Activated naive CD4-positive, alpha-beta T cell treated with anti-CD3 and anti-CD28 coated beads, Interleukin-2, amount 50 U/mL, for 72 hours (primary cell): ENCODE measurements around the gene RPTOR. TPM values are rescaled to one million over a fixed set of nuclear protein-coding genes. Genes with fewer than 3 reads are reported as not detected.

Source experiments
- ATAC-seq, 2 donors: fragments of 150-1000 bp; cut with Tn5 transposase; 2 replicates each; pipeline ENCODE4 v1.10.0; 2021; ENCODE audit warnings: mild to moderate bottlenecking in 2 of 2, moderate library complexity in 2 of 2
- DNase-seq, 2 donors: peaks; one replicate each; pipeline ENCODE4 v3.0.0; 2021 to 2022; ENCODE audit warnings: low spot score in 2 of 2
- H3K27ac Mint-ChIP-seq, 2 donors: one replicate each; pipeline ENCODE4 v1.8.0; 2022; ENCODE audit warnings: mild to moderate bottlenecking in 2 of 2, mixed read lengths in 2 of 2
- H3K36me3 Mint-ChIP-seq, 2 donors: one replicate each; pipeline ENCODE4 v1.8.0; 2022; ENCODE audit warnings: mixed read lengths in 2 of 2
- H3K9me3 Mint-ChIP-seq, 2 donors: one replicate each; pipeline ENCODE4 v1.8.0; 2022; ENCODE audit warnings: mixed read lengths in 2 of 2
- total RNA-seq, 2 donors: library from RNA; stranded (reverse); gene quantifications; one replicate each; pipeline ENCODE4 v1.2.3, GENCODE V29; 2022

Gene RPTOR
- total RNA-seq, 2 donors from 2014 or later, result 59.5 to 128 TPM

- ATAC-seq, result no peak
- no peak for DNase-seq
- Mint-ChIP-seq H3K9me3 (no peaks in the 10 kb centered on the region), H3K36me3 (peaks cover 21 to 46% of the 10 kb centered on the region in 2 donors), H3K27ac (no peak overlapping the region)
Measured at GRCh38 chr17:80671039-80671824, 126.6 kb downstream of the RPTOR start.

DNA sequence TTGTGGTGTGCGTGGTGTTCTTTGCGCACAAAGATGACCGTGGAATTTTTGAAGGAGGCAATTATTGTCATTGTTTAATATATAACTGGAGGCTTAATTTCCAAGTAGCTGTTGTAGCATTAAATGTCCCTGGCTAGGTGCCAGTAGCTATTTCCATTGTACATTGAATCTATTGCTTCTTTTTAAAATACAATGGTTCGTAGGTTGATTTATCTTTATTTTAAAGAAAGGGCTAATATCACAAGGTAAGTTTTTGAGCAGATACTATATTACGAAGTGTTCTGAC lies 127.1 kb downstream of the RPTOR start:
- no peak overlapping the region for H3K27ac Mint-ChIP-seq
- H3K36me3 Mint-ChIP-seq, result peaks cover 21 to 40% of the 10 kb centered on the region in 2 donors
- no peak for DNase-seq
- no peak for ATAC-seq
- no peaks in the 10 kb centered on the region for H3K9me3 Mint-ChIP-seq

GRCh38 chr17:80673152-80673920 lies 128.7 kb downstream of the RPTOR start:
- Mint-ChIP-seq H3K27ac (peak overlapping the region; percentile 63 to 76), H3K36me3 (peaks cover 25 to 38% of the 10 kb centered on the region in 2 donors), H3K9me3 (no peaks in the 10 kb centered on the region)
- ATAC-seq (peak; percentile 23 to 51), DNase-seq (no peak)

DNA sequence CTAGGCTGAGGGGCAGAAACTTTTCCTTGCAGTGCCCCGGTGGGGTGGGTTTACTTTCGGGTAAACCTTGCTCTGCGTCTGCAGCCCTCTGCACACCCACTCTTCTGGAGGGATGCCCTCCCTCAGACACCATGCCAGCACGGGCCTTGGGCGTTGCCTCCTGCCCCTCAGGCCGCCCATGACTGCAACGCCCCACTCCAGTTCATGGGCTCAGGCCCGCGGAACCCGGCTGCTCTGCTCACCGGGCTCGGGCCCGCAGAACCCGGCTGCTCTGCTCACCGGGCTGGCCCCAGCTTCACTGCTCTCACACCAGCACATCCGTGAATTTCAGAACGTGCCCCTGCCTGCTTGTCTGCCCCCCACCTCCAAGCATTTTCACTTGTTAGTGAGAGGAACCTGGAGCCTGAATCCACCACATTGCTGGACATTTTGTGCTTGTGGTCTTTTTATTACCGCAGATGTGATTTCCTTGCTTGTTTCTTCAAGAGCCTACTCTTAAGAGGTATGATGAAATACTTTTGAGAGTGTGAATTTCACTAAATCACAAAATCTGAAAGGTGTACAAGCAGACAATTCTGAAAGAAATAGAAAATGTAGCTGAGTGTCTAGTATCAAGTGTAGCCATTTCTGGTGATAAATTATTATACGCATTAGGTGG lies 130.9 kb downstream of the RPTOR start:
- H3K36me3 Mint-ChIP-seq, result peaks cover 21 to 28% of the 10 kb centered on the region in 2 donors
- peak overlapping the region; percentile 85 to 96 for H3K27ac Mint-ChIP-seq
- H3K9me3 Mint-ChIP-seq, result no peaks in the 10 kb centered on the region
- DNase-seq (no peak), ATAC-seq (no peak)

DNA sequence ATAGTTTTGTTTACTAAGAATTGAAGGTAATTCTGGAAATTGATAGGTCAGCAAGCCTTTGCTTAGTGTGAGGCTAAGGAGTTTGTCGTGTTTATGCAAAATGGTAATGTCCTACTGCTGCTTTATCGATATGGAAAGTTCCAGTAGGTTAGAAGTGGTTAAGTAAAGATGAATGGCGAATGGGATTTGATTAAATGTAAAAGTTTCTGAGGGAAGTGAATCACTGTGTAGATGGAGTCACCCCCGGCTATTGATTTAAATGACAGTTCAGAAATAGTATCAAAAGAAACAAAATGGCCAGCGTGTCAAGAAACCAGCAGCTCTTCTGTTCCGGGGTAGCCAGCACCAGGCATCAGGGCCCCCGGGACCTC lies 131.4 kb downstream of the RPTOR start:
- peak overlapping the region; percentile 85 to 96 for H3K27ac Mint-ChIP-seq
- no peaks in the 10 kb centered on the region for H3K9me3 Mint-ChIP-seq
- DNase-seq (no peak), ATAC-seq (peak in 1 of 2 donors; percentile 24)
- H3K36me3 Mint-ChIP-seq, result peaks cover 18 to 23% of the 10 kb centered on the region in 2 donors

DNA sequence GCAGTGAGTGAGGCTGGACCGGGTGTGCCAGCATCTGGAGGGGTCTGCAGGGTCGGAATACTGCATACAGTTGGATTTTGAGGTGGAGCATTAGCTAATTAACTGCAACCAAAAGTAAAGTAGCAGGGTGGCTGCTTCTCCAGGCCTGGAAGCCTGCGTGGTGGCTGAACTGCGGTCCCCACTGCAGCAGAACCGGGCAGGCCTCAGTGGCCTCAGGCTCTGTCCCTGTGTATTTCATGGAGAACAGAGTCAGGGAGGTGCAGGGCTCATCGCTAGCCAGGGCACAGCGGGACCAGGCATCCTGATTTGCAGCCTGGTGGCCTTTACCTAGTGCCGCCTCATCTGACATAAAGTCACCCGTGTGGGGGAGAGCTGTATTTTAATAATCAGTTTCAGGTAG lies 131.9 kb downstream of the RPTOR start:
- Mint-ChIP-seq H3K9me3 (no peaks in the 10 kb centered on the region), H3K36me3 (peaks cover 13 to 18% of the 10 kb centered on the region in 2 donors), H3K27ac (peak overlapping the region; percentile 85 to 96)
- ATAC-seq (no peak), DNase-seq (no peak)

DNA sequence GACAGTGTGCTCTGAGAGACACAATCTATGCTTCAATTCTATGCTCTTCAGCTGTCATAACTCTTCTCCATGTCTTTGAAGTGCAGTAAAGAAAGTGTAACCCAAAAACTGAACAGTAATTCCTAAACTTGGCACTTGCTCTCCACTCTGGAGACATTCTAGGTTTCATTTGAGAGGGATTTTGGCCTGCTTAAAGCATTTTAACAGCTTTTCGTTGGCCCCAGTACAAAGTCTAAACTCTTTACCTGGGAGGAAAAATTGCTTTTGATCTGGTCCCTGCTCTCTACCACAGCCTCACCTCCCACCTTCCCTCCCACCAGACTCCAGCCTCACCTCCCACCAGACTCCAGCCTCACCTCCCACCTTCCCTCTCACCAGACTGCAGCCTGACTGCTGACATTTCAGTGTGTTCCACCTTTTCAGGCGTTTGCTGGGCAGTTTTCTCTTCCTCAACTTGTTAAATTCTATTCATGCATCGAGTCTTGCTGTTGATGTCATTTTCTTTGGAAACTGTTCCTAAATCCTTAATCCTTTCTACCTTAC lies 132.6 kb downstream of the RPTOR start:
- DNase-seq, result no peak
- Mint-ChIP-seq H3K27ac (peak overlapping the region; percentile 96), H3K9me3 (no peaks in the 10 kb centered on the region), H3K36me3 (peaks cover 10 to 14% of the 10 kb centered on the region in 2 donors)
- peak; percentile 33 to 62 for ATAC-seq

GRCh38 chr17:80679816-80680215 lies 135.2 kb downstream of the RPTOR start:
- no peak for ATAC-seq

GRCh38 chr17:80681215-80681614 lies 136.6 kb downstream of the RPTOR start:
- Mint-ChIP-seq H3K27ac (no peak overlapping the region), H3K36me3 (peaks cover 8 to 16% of the 10 kb centered on the region in 2 donors), H3K9me3 (no peaks in the 10 kb centered on the region)
- DNase-seq (no peak), ATAC-seq (no peak)

More at GRCh38 chr17:80679816-80680215, 135.2 kb downstream of the RPTOR start:
- DNase-seq, result no peak
- Mint-ChIP-seq H3K36me3 (peaks cover 4 to 9% of the 10 kb centered on the region in 2 donors), H3K9me3 (no peaks in the 10 kb centered on the region), H3K27ac (peak overlapping the region; percentile 91 to 96)

DNA sequence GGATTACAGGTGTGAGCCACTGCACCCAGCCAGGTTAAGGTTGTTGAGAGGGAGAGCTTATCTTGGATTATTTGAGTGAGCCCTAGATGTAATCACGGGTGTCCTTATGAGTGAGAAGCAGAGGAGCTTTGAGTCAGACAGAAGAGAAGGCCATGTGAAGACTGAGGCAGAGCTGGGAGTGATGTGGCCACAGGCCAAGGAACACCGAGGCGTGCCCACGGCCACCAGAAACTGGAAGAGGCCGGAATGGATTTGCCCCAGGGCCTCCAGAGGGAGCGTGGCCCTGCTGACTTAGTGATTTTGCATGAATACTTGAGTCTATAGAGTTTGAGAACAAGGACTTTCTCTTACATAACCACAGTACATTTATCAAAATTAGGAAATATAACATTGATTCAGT lies 137.7 kb downstream of the RPTOR start:
- DNase-seq, result no peak
- Mint-ChIP-seq H3K36me3 (peaks cover 11 to 27% of the 10 kb centered on the region in 2 donors), H3K9me3 (no peaks in the 10 kb centered on the region), H3K27ac (peak overlapping the region in 1 of 2 donors; percentile 62)
- no peak for ATAC-seq

GRCh38 chr17:80683625-80684104 lies 139.0 kb downstream of the RPTOR start:
- no peak for ATAC-seq
- peaks cover 12 to 28% of the 10 kb centered on the region in 2 donors for H3K36me3 Mint-ChIP-seq
- DNase-seq, result no peak
- no peak overlapping the region for H3K27ac Mint-ChIP-seq
- H3K9me3 Mint-ChIP-seq, result no peaks in the 10 kb centered on the region

- ATAC-seq, result no peak
- Mint-ChIP-seq H3K9me3 (no peaks in the 10 kb centered on the region), H3K36me3 (peaks cover 12 to 44% of the 10 kb centered on the region in 2 donors), H3K27ac (peak overlapping the region in 1 of 2 donors; percentile 20)
- no peak for DNase-seq
Measured at GRCh38 chr17:80687839-80688238, 143.2 kb downstream of the RPTOR start.

GRCh38 chr17:80689129-80689619 lies 144.5 kb downstream of the RPTOR start:
- Mint-ChIP-seq H3K9me3 (no peaks in the 10 kb centered on the region), H3K27ac (no peak overlapping the region), H3K36me3 (peaks cover 16 to 44% of the 10 kb centered on the region in 2 donors)
- ATAC-seq (no peak), DNase-seq (no peak)

DNA sequence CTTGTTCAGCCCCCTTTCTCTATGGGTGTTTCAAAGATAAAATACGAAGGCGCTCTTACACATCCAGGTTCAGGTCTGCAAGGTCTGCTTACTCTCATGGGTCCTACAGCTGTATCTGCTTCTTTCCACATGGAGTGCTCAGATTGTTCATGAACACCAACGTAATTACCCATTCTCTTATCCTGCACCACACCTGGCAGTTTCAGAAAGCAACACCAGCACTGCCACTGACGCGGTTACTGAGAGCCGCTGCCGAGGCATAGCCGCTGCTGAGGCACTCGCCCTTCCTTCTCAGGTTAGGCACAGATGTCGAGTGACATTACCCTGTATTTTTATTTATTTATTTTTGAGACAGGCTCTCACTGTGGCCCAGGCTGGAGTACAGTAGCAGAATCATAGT lies 147.1 kb downstream of the RPTOR start:
- peaks cover 12 to 28% of the 10 kb centered on the region in 2 donors for H3K36me3 Mint-ChIP-seq
- ATAC-seq, result no peak
- no peak for DNase-seq

GRCh38 chr17:80692931-80693467 lies 148.4 kb downstream of the RPTOR start:
- ATAC-seq (no peak), DNase-seq (no peak)
- peak overlapping the region; percentile 19 to 88 for H3K27ac Mint-ChIP-seq
- no peaks in the 10 kb centered on the region for H3K9me3 Mint-ChIP-seq
- H3K36me3 Mint-ChIP-seq, result peaks cover 4 to 20% of the 10 kb centered on the region in 2 donors

More for the DNA sequence above, 147.1 kb downstream of the RPTOR start:
- no peaks in the 10 kb centered on the region for H3K9me3 Mint-ChIP-seq
- H3K27ac Mint-ChIP-seq, result peak overlapping the region in 1 of 2 donors; percentile 30

GRCh38 chr17:80693511-80693910 lies 148.9 kb downstream of the RPTOR start:
- H3K27ac Mint-ChIP-seq, result peak overlapping the region; percentile 50 to 88
- H3K36me3 Mint-ChIP-seq, result peaks cover 4 to 16% of the 10 kb centered on the region in 2 donors
- DNase-seq (no peak), ATAC-seq (no peak)
- no peaks in the 10 kb centered on the region for H3K9me3 Mint-ChIP-seq
